Kidney (tissue), 14 donors: ENCODE measurements around the gene HEMK1. TPM values are rescaled to one million over a fixed set of nuclear protein-coding genes. Genes with fewer than 3 reads are reported as not detected.

ENCODE experiments used
- DNase-seq, 5 donors: peaks; one replicate each; pipeline ENCODE4 v3.0.0-alpha.2; 2013 to 2020
- FAIRE-seq: peaks from 2 replicates; lab custom pipeline; 2012; peaks lifted over from hg19 to GRCh38; lab: Jason Lieb, UNC
- H3K27ac ChIP-seq, 2 donors: one replicate each; pipeline ENCODE4 v1.7.0; 2013; ENCODE audit warnings: low read depth in 2 of 2, low read length in 2 of 2, inconsistent platforms in 1 of 2
- H3K27me3 ChIP-seq: one replicate; pipeline ENCODE4 v1.7.1; 2013; ENCODE audit warnings: low read length, inconsistent platforms; ENCODE audit not compliant: control insufficient read depth, insufficient read depth
- H3K36me3 ChIP-seq, 3 donors: one replicate each; pipeline versions ENCODE4 v1.7.0 to v1.7.1; 2013; ENCODE audit warnings: low read length in 3 of 3, control low read depth in 1 of 3, inconsistent platforms in 1 of 3; ENCODE audit not compliant: insufficient read depth in 3 of 3, control insufficient read depth in 2 of 3
- H3K4me1 ChIP-seq, 3 donors: one replicate each; pipeline versions ENCODE4 v1.7.0 to v1.7.1; 2013; ENCODE audit warnings: low read length in 3 of 3, inconsistent platforms in 1 of 3, low read depth in 1 of 3; ENCODE audit not compliant: control insufficient read depth in 2 of 3, insufficient read depth in 2 of 3
- H3K4me3 ChIP-seq, 3 donors: one replicate each; pipeline versions ENCODE4 v1.7.0 to v1.8.1; 2013; ENCODE audit warnings: low read length in 3 of 3, control low read depth in 1 of 3, inconsistent platforms in 1 of 3
- H3K9ac ChIP-seq, 3 donors: one replicate each; pipeline versions ENCODE4 v1.7.0 to v1.7.1; 2013; ENCODE audit warnings: low read length in 3 of 3, control low read depth in 1 of 3, inconsistent platforms in 1 of 3
- H3K9me3 ChIP-seq, 3 donors: one replicate each; pipeline versions ENCODE4 v1.7.0 to v1.7.1; 2013; ENCODE audit warnings: low read length in 3 of 3, control low read depth in 1 of 3, inconsistent platforms in 1 of 3; ENCODE audit not compliant: control insufficient read depth in 2 of 3, insufficient read depth in 1 of 3
- intact Hi-C: fragments of 100-400 bp; cut with DNase I; formaldehyde crosslinking; loops from one replicate; pipeline ENCODE4 v1.11.1; 2022
- polyA plus RNA-seq: library from polyadenylated mRNA; stranded (reverse); fragments of 350-450 nt; fragmentation: Illumina TruSeq; extraction: RNeasy Lipid Tissue Mini Kit (QIAGEN cat#74804); gene quantifications from one replicate; pipeline ENCODE4 v1.2.3, GENCODE V29; 2014; ENCODE audit warnings: low read depth, low replicate concordance; ENCODE audit not compliant: insufficient read depth
- total RNA-seq: library from RNA; stranded (reverse); fragmentation: NEBNext Ultra II Directional; extraction: Animal tissue kit (Norgen Biotek cat#: 25700); gene quantifications from one replicate; pipeline ENCODE4 v1.2.1, GENCODE V29; 2021
- TF ChIP-seq, protein P1 (sequence below): IDR thresholded peaks from 3 replicates; pipeline ENCODE4 v1.5.1; 2012; ENCODE audit warnings: mild to moderate bottlenecking, moderate library complexity, borderline replicate concordance; ENCODE audit not compliant: insufficient read depth; ENCODE audit errors: extremely low read depth
- donor health status: control.
- donor health status: control.
- donor health status: control.
- donor health status: control.
- donor health status: control.
- donor health status: DM: yes; HTN: yes; CAD: no.
- donor health status: Normal renal cell carcinoma (clear cell type).

HEMK1 gene
- total and polyA plus RNA-seq, 2 donors from 2014 or later, result 25.1 to 30.3 TPM

GRCh38 chr3:50523279-50523811 is 46.0 kb upstream of the HEMK1 start:
- H3K4me3 ChIP-seq, result no peak overlapping the region
- DNase-seq (peak in 4 of 5 donors; percentile 91 to 94 (median 92)), FAIRE-seq (no peak)
- H3K36me3 ChIP-seq, result no peaks in the 10 kb centered on the region
- intact Hi-C loops, result no loop called here
- no peaks in the 10 kb centered on the region for H3K4me1 ChIP-seq
- TF ChIP-seq, protein P1, sequence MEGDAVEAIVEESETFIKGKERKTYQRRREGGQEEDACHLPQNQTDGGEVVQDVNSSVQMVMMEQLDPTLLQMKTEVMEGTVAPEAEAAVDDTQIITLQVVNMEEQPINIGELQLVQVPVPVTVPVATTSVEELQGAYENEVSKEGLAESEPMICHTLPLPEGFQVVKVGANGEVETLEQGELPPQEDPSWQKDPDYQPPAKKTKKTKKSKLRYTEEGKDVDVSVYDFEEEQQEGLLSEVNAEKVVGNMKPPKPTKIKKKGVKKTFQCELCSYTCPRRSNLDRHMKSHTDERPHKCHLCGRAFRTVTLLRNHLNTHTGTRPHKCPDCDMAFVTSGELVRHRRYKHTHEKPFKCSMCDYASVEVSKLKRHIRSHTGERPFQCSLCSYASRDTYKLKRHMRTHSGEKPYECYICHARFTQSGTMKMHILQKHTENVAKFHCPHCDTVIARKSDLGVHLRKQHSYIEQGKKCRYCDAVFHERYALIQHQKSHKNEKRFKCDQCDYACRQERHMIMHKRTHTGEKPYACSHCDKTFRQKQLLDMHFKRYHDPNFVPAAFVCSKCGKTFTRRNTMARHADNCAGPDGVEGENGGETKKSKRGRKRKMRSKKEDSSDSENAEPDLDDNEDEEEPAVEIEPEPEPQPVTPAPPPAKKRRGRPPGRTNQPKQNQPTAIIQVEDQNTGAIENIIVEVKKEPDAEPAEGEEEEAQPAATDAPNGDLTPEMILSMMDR, result no peak
- no peak overlapping the region for H3K27ac ChIP-seq
- no peaks in the 10 kb centered on the region for H3K27me3 ChIP-seq
- no peaks in the 10 kb centered on the region for H3K9me3 ChIP-seq
- H3K9ac ChIP-seq, result no peak overlapping the region

- no peaks in the 10 kb centered on the region for H3K36me3 ChIP-seq
- no peaks in the 10 kb centered on the region for H3K4me1 ChIP-seq
- no peak for FAIRE-seq
- no peak overlapping the region for H3K27ac ChIP-seq
- no peak overlapping the region for H3K9ac ChIP-seq
- no peak for DNase-seq
- TF ChIP-seq, protein P1, result no peak
- no peak overlapping the region for H3K4me3 ChIP-seq
- H3K9me3 ChIP-seq, result no peaks in the 10 kb centered on the region
- no peaks in the 10 kb centered on the region for H3K27me3 ChIP-seq
- intact Hi-C loops, result no loop called here
These were observed 44.6 kb upstream of the HEMK1 start for GRCh38 chr3:50524746-50525145.

GRCh38 chr3:50525191-50525910 is 44.0 kb upstream of the HEMK1 start:
- Histone ChIP-seq H3K4me1 (no peaks in the 10 kb centered on the region), H3K4me3 (no peak overlapping the region), H3K27me3 (no peaks in the 10 kb centered on the region), H3K9me3 (no peaks in the 10 kb centered on the region), H3K36me3 (no peaks in the 10 kb centered on the region), H3K27ac (no peak overlapping the region), H3K9ac (no peak overlapping the region)
- TF ChIP-seq, protein P1, result no peak
- no peak for DNase-seq
- intact Hi-C loops, result no loop called here
- FAIRE-seq, result no peak
